Measurements from ENCODE around the gene DDX10.
"Not testable (repeated sequence)": the region's sequence is repeated elsewhere in the genome, so short reads cannot be mapped to it uniquely, and the experiment has no call there.

DDX10 gene

GRCh38 chr11:108713076-108713790, 48.4 kb downstream of the DDX10 start:
- in situ Hi-C loops (cut with HindIII; ENCODE audit: low sequenced_read_pairs): no loop called here

- in situ Hi-C loops (cut with HindIII; ENCODE audit: low sequenced_read_pairs): no loop called here
These were observed 50.4 kb downstream of the DDX10 start for GRCh38 chr11:108715239-108715638.

DNA sequence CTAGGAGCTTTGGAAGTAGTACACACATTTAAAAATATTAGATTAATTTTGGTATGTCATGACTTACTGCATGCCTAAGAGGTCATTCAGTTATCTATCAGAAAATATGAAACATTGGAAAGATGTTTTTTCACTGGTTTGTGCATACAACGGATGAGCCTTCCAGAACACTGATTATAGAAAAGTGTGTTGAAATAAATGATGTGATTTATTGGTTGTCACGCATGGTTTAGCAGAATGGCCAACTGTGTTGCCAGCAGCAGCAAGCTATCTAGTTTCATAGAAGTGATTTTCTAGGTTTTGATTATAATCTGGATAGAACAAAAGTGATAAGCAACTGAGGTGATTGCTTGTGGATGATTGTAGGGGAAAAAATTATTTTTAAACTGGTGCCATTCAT, 53.6 kb downstream of the DDX10 start:
- in situ Hi-C loops (cut with HindIII; ENCODE audit: low sequenced_read_pairs): no loop called here

- in situ Hi-C loops (cut with HindIII; ENCODE audit: low sequenced_read_pairs): no loop called here
These were observed 60.3 kb downstream of the DDX10 start for GRCh38 chr11:108724974-108725689.

GRCh38 chr11:108726077-108726800, 61.4 kb downstream of the DDX10 start:
- in situ Hi-C loops (cut with HindIII; ENCODE audit: low sequenced_read_pairs): no loop called here

DNA sequence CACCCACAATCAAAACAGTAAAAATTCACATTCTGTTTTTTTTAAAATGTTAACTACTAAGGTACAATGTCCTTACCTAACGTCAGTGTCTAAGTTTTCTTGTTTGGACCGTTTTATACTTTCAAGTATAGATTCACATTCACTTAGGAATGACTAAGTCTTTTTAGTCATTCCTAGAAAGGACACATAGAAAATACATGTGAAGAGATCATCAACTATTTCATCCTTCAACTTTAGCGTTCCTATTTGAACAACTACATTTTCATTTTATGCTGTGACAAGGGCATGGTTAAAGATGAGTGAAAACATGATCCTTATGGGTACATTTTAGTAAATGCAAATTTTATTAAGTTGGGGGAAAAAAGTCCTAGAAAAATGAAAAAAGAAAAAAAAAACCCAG, 62.8 kb downstream of the DDX10 start:
- in situ Hi-C loops (cut with HindIII; ENCODE audit: low sequenced_read_pairs): no loop called here

DNA sequence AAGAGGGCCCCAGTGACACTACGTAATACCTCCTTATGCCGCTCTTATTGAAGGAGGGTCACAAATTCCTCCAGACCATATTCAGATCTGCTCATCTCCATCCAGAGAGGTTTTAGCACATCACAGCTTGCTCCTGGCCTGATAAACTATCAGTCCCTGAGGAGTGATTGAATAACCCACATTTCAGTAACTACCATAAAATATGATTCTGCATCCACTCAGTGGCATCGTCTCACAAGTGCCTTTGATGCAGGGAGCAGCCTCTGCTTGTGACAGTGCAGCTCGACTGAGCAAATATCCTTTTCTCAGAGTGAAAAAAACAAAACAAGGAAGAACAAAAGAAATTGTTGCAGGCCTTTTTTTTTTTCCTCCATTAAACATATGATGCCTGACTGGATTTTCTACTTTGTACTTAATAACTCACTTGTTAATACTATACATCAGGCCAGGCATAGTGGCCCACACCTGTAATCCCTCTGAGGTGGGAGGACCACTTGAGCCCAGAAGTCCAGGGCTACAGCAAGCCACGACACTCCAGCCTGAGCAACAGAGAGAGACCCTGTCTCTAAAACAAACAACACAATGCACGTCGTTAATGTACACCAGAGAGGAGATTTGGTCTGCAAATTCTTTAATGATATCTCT, 64.5 kb downstream of the DDX10 start:
- in situ Hi-C loops (cut with HindIII; ENCODE audit: low sequenced_read_pairs): no loop called here

DNA sequence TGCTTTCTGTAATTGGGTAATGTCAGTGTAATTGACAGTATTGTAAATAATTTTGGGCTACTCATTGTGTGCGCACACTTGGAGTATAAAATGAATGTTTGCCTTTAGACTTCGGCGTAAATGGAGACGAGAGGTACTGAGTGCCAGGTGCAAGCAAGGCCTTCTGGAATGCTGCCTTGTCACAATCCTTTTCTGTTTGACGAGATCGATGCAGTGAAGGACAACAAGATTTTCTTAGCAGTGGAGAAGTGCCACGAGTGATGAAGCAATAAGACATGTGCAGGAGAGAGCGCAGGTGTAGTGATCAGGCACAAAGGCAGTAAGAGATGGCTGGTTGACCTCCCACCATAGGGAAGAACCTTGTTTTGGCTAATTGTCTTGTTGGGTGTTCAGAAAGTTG, 67.5 kb downstream of the DDX10 start:
- in situ Hi-C loops (cut with HindIII; ENCODE audit: low sequenced_read_pairs): no loop called here

DNA sequence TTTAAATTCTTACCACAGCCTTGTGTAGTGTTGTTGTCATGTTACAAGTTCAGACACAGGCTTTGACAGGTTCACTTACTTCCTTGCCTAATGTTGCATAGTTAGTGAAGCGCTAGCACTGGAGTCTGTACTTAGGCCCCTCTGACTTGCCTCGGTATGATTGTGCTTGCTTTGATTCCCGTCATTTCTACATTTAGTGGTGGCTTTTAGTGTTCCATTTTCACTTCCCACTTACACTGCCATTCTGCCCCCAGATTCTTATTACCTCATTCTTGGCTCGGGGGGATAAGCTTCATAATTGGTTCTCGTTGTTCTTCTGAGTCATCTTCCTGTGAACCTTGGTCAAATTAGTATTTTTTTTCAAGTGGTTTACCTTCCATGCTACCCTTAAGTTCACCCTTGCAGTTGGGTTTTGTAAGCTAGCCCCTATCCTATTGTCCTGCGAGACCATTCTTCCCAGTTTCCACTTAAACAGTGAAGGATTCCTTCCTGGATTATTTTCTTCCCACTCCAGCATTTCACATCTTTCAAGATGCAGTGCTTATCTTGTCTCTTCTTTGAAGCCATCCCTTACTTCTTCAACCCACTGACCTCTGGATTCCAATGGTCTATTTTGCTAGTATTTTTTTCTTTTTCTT, 68.7 kb downstream of the DDX10 start:
- in situ Hi-C loops (cut with HindIII; ENCODE audit: low sequenced_read_pairs): no loop called here

DNA sequence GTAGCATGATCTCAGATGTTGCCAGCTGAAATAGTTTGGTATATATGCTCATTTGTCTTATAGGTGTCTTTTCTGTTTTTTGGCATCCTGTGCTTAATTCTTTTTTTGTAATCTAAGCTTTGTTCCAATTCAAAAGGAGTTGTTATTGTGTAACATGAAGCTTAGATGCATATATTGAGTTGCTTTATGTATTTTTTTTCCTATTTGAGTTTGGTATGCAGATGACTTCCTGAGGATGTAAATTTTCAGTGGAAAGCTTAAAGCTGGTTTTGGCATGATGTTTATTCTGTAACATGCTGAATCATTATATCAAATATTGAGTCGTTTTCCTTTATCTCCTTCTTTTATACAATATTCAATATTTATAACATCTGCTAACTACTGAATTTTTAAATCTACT, 69.4 kb downstream of the DDX10 start:
- in situ Hi-C loops (cut with HindIII; ENCODE audit: low sequenced_read_pairs): no loop called here

GRCh38 chr11:108734956-108735559, 70.2 kb downstream of the DDX10 start:
- in situ Hi-C loops (cut with HindIII; ENCODE audit: low sequenced_read_pairs): no loop called here

GRCh38 chr11:108740132-108740531, 75.3 kb downstream of the DDX10 start:
- in situ Hi-C loops (cut with HindIII; ENCODE audit: low sequenced_read_pairs): not testable (repeated sequence)

- in situ Hi-C loops (cut with HindIII; ENCODE audit: low sequenced_read_pairs): no loop called here
These were observed 79.0 kb downstream of the DDX10 start for GRCh38 chr11:108743851-108744250.

DNA sequence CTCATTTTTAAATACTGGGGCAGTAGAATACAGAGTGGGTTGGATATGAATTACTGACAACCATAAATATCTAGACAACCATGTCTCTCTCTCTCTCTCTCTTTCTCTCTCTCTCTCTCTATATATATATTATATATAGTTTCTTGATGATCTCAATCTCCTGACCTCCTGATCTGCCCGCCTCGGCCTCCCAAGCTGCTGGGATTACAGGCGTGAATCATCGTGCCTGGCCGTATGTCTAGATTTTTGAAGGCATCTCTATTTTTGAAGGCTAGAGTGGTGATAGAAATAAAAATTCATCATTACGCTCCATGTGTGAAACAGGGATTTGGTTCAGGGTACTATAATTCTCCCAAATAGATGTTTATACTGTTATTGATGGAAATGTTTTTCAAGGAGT, 84.1 kb downstream of the DDX10 start:
- in situ Hi-C loops (cut with HindIII; ENCODE audit: low sequenced_read_pairs): no loop called here

DNA sequence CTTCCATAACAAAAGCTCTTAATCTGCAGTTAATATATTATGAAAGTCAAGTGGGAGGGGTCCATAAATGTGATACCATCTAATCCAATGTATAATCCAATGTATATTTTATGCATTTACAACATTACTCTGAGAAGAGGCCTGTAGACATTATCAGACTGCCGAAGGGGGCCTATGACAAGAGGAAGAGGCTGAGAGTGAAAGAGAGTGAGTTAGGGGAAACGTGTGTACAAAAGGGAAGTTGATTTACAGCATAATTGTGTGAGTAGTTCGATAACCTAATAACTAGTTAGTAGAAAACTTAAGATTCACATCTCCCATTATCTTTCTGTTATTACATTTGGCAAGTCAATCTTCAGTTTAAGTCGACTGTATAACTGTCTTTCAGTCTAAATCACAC, 86.6 kb downstream of the DDX10 start:
- in situ Hi-C loops (cut with HindIII; ENCODE audit: low sequenced_read_pairs): no loop called here

DNA sequence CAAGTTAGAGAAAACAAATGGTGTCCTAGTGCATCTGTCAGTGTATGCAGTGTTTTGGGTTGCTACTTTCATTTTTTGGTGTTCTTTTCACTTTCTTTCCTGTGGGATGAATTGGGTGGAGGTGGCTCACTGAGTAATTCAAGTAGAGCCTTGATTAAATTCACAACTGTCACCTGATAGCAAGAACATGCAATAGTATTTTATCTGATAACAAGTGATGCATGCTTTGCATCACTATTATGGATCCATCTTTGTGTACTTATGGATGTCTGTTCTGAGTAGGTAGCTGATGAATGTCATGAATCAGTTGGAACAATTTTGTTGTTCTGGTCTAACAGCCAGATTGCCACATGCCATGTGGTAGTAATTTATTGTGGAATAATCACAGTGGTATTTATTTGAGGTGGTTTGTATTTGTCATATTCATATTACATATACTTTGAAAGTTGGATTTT, 87.5 kb downstream of the DDX10 start:
- in situ Hi-C loops (cut with HindIII; ENCODE audit: low sequenced_read_pairs): no loop called here

- in situ Hi-C loops (cut with HindIII; ENCODE audit: low sequenced_read_pairs): no loop called here
These were observed 90.2 kb downstream of the DDX10 start for GRCh38 chr11:108754901-108755625.

DNA sequence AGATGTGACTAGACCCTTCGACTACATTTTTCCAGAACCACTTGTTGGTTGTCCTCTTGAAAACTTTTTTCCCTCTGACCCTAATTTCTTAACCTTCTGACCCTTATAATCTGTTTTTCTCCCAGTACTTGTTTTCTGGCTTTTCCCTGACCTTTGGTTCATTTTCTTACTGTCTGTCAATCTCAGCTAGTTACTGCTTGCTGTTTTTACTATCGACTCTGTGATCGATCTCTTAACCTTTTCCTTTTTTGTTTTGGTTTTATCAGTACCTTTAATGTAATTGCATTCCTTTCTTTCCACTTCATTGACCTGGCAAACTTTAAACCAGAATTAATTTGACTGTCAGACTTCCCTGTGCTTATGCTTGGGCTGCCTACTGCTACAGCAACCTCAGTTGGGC, 92.8 kb downstream of the DDX10 start:
- in situ Hi-C loops (cut with HindIII; ENCODE audit: low sequenced_read_pairs): no loop called here

DNA sequence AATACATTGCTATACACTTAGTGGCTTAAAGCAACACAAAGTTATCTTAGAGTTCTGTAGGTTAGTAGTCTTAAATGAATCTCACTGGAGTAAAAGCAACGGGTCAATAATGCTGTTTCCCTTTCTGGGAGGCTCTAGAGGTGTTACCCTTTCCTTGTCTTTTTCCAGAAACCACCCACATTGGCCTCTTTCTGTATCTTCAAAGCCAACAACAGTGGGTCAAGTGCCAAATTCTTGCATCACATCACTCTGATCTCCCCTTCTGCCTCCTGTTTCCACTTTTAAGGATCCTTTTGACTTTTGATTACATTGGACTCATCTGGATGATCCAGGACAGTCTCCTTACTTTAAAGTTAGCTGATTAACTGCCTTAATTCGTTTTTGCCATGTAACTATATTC, 93.6 kb downstream of the DDX10 start:
- in situ Hi-C loops (cut with HindIII; ENCODE audit: low sequenced_read_pairs): no loop called here

Measured in DLD1 (cell line).